Measurements from ENCODE around the gene AQP1. TPM values are rescaled to one million over a fixed set of nuclear protein-coding genes. Genes with fewer than 3 reads are reported as not detected.

Gene AQP1
- polyA plus RNA-seq, 2 of the 4 experiments (the other 2 are of a cell fraction) = 0.49 to 0.58 TPM

DNA sequence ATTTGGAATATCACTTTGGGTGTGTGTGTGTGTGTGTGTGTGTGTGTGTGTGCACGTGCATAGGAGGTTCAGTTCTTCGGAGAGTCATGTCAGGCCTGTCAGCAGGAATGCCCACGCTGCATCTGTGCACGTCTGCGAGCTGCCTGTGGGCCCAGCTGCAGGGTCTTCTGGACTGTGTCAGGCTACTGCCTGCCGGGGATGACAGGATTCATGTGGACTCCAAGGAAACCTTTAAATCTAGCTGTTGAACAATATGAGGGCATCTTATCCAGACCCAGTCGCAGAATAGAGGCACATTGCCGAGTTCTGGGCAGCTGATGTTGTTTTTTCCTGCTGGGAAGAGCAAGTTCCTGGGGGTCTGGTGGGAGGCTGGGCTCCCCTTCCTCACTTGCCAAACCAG is 19.0 kb downstream of the AQP1 start:
- Histone ChIP-seq H3K27ac (no peak overlapping the region), H3K4me3 (no peak overlapping the region), H3K9me3 (peaks cover 5% of the 10 kb centered on the region; the same call in 1 of the 3 replicates), H3K4me2 (no peak overlapping the region), H3K4me1 (no peaks in the 10 kb centered on the region)
- CTCF ChIA-PET = interaction anchor here (0.5 to 5.4 kb wide), 6 partner anchors 9 to 204 kb away, joined by 3 to 37 read pairs (median 3); no protein-coding TSS in a partner anchor
- no peak for DNase-seq (ENCODE audit: low read depth in 1 of 2, low spot score in 1 of 2)
- POLR2A ChIA-PET = no interaction called here
- ATAC-seq = no peak
- TF ChIP-seq TP53 (CRISPR knock-in tag; IDR thresholded peaks at IDR 0.05) (no peak), BHLHE40 (IDR thresholded peaks at IDR 0.05; ENCODE audit: low read depth, low read length) (no peak), CHD4 (IDR thresholded peaks at IDR 0.05; ENCODE audit: borderline replicate concordance) (no peak), POLR2AphosphoS2 (conservative IDR thresholded peaks at IDR 0.05; ENCODE audit: low read length) (no peak), CHD2 (IDR thresholded peaks at IDR 0.05; ENCODE audit: low read length, partially characterized antibody) (no peak), TFCP2L1 (CRISPR knock-in tag; IDR thresholded peaks at IDR 0.05) (no peak), RNF2 (IDR thresholded peaks at IDR 0.05; ENCODE audit: borderline replicate concordance, low read depth) (no peak)
- TF ChIP-seq, protein P1, sequence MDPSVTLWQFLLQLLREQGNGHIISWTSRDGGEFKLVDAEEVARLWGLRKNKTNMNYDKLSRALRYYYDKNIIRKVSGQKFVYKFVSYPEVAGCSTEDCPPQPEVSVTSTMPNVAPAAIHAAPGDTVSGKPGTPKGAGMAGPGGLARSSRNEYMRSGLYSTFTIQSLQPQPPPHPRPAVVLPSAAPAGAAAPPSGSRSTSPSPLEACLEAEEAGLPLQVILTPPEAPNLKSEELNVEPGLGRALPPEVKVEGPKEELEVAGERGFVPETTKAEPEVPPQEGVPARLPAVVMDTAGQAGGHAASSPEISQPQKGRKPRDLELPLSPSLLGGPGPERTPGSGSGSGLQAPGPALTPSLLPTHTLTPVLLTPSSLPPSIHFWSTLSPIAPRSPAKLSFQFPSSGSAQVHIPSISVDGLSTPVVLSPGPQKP (IDR thresholded peaks at IDR 0.05; ENCODE audit: low read depth, low read length) = no peak
- no peak for FAIRE-seq
- WGBS (ENCODE audit: missing lambda C conversion rate) = 46% methylated on average over 8 of the region's 8 CpGs

DNA sequence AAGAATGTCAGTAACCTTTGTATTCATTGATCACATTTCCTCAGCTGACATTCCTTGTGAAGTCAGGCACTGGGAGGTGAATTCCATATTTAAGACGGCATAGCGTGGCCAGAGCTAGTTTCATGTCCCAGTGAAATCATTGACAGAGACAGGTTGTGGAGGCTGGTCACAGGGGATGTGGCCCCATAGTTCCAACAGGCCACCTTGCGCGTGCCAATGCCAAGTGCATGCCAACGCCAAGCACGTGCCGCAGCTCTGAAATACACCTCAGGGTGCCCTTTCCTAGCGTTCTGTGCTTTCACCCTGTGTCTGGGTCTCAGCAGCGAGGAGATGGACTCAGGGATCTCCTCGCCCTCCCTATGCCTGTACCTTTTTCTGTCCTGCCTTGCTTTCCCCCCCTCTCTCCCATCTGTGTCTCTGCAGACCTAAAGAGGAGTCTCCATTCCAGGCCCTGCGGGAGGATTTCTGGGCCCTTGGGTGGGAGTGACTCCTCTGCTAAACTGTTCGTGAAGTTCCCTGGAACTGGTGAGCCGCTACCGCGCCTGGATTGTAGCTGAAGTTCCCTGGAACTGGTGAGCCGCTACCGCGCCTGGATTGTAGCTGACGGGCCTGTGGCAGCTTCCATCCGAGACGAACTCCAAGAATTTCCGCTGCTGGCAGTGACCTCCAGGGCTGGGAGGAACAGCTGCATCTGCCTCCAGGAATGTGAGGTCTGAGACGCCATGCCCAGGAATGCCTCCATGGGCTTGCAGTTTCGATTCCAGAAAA is 19.7 kb downstream of the AQP1 start:
- peaks cover 5% of the 10 kb centered on the region; the same call in 1 of the 3 replicates for H3K9me3 ChIP-seq
- TF ChIP-seq MAZ (IDR thresholded peaks at IDR 0.05; ENCODE audit: borderline replicate concordance, low read depth, low read length) (no peak), HDAC2 (IDR thresholded peaks at IDR 0.05) (no peak), HOXA7 (CRISPR knock-in tag; IDR thresholded peaks at IDR 0.05) (no peak)
- POLR2A ChIA-PET = no interaction called here
- H3K4me1 ChIP-seq = no peaks in the 10 kb centered on the region
- H3K27ac ChIP-seq = no peak overlapping the region
- no peak for ATAC-seq
- no peak for DNase-seq (ENCODE audit: low read depth in 1 of 2, low spot score in 1 of 2)
- no peak for FAIRE-seq
- CTCF ChIA-PET = interaction anchor here (0.5 to 5.4 kb wide), 7 partner anchors 8 to 203 kb away, joined by 3 to 37 read pairs (median 3); no protein-coding TSS in a partner anchor
- H3K4me3 ChIP-seq = no peak overlapping the region
- WGBS (ENCODE audit: missing lambda C conversion rate) = 78% methylated on average over 23 of the region's 24 CpGs
- H3K4me2 ChIP-seq = no peak overlapping the region

DNA sequence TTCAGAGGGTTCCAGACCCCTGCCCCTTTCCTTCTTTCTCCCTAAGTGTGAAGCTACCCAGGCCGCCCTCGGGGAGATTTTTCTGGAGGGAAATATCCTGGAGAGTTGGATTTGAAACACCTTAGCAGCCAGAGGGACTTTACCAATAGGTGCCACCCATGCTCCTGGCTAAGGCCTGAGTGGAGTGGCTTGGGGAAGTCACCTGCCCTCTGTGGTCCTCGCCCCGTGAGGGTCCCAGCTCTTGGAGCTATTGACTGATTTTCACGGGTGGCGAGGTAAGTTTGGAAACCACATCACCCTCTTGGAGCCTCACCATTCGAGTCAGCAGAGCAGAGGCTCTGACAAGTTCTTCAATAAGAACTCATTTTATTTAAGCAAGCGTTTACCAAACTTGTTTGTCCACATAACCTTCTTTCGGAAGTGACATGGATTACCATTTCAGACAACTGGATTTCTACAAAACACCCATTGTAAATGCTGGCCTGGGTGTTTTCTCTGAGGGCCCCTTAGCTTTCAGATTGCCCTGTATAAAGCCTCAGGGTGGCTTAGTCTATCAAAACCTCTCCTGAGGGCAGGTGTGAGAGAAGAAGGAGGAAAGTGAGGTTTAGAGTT is 20.4 kb downstream of the AQP1 start:
- Histone ChIP-seq H3K9me3 (peaks cover 2% of the 10 kb centered on the region; the same call in 1 of the 3 replicates), H3K27ac (no peak overlapping the region), H3K4me2 (no peak overlapping the region), H3K4me1 (no peaks in the 10 kb centered on the region), H3K4me3 (no peak overlapping the region)
- 69% methylated on average over 9 of the region's 9 CpGs for WGBS (ENCODE audit: missing lambda C conversion rate)
- TF ChIP-seq SMC3 (IDR thresholded peaks at IDR 0.05) = no peak
- TF ChIP-seq EHF (CRISPR knock-in tag; IDR thresholded peaks at IDR 0.05) = no peak
- TF ChIP-seq MAFK (IDR thresholded peaks at IDR 0.05; ENCODE audit: partially characterized antibody) = no peak
- TF ChIP-seq ESRRA (IDR thresholded peaks at IDR 0.05; ENCODE audit: borderline replicate concordance, low read length) = no peak
- TF ChIP-seq JUNB (IDR thresholded peaks at IDR 0.05) = no peak
- TF ChIP-seq EHMT2 (IDR thresholded peaks at IDR 0.05; ENCODE audit: low read depth) = no peak
- TF ChIP-seq, protein P2, sequence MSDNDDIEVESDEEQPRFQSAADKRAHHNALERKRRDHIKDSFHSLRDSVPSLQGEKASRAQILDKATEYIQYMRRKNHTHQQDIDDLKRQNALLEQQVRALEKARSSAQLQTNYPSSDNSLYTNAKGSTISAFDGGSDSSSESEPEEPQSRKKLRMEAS (IDR thresholded peaks at IDR 0.05) = no peak
- no peak for TF ChIP-seq HEYL (CRISPR knock-in tag; IDR thresholded peaks at IDR 0.05)
- no peak for TF ChIP-seq POLR2A (IDR thresholded peaks at IDR 0.05; ENCODE audit: low read length)
- TF ChIP-seq MAZ (IDR thresholded peaks at IDR 0.05; ENCODE audit: borderline replicate concordance, low read depth, low read length) = no peak
- TF ChIP-seq CBX2 (IDR thresholded peaks at IDR 0.05; ENCODE audit: borderline replicate concordance, low read depth) = no peak
- TF ChIP-seq, protein P3, sequence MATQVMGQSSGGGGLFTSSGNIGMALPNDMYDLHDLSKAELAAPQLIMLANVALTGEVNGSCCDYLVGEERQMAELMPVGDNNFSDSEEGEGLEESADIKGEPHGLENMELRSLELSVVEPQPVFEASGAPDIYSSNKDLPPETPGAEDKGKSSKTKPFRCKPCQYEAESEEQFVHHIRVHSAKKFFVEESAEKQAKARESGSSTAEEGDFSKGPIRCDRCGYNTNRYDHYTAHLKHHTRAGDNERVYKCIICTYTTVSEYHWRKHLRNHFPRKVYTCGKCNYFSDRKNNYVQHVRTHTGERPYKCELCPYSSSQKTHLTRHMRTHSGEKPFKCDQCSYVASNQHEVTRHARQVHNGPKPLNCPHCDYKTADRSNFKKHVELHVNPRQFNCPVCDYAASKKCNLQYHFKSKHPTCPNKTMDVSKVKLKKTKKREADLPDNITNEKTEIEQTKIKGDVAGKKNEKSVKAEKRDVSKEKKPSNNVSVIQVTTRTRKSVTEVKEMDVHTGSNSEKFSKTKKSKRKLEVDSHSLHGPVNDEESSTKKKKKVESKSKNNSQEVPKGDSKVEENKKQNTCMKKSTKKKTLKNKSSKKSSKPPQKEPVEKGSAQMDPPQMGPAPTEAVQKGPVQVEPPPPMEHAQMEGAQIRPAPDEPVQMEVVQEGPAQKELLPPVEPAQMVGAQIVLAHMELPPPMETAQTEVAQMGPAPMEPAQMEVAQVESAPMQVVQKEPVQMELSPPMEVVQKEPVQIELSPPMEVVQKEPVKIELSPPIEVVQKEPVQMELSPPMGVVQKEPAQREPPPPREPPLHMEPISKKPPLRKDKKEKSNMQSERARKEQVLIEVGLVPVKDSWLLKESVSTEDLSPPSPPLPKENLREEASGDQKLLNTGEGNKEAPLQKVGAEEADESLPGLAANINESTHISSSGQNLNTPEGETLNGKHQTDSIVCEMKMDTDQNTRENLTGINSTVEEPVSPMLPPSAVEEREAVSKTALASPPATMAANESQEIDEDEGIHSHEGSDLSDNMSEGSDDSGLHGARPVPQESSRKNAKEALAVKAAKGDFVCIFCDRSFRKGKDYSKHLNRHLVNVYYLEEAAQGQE (IDR thresholded peaks at IDR 0.05) = no peak
- TF ChIP-seq, protein P4, sequence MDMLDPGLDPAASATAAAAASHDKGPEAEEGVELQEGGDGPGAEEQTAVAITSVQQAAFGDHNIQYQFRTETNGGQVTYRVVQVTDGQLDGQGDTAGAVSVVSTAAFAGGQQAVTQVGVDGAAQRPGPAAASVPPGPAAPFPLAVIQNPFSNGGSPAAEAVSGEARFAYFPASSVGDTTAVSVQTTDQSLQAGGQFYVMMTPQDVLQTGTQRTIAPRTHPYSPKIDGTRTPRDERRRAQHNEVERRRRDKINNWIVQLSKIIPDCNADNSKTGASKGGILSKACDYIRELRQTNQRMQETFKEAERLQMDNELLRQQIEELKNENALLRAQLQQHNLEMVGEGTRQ (IDR thresholded peaks at IDR 0.05) = no peak
- TF ChIP-seq FOSL2 (IDR thresholded peaks at IDR 0.05) = no peak
- TF ChIP-seq FOSL2 (CRISPR knock-in tag; IDR thresholded peaks at IDR 0.05) = no peak
- TF ChIP-seq BHLHE40 (IDR thresholded peaks at IDR 0.05; ENCODE audit: low read depth, low read length) = no peak
- TF ChIP-seq NPAS2 (CRISPR knock-in tag; IDR thresholded peaks at IDR 0.05; ENCODE audit: borderline replicate concordance) = no peak
- CTCF ChIA-PET = interaction anchor here (0.8 to 1.8 kb wide), 3 partner anchors 9 to 191 kb away, joined by 3 to 4 read pairs (median 3); no protein-coding TSS in a partner anchor
- ATAC-seq (no peak), DNase-seq (ENCODE audit: low read depth in 1 of 2, low spot score in 1 of 2) (no peak), FAIRE-seq (no peak)
- POLR2A ChIA-PET = no interaction called here

Data from A549 (cell line).